Panc1 (cell line): ENCODE measurements around the gene TBCD. TPM values are rescaled to one million over a fixed set of nuclear protein-coding genes. Genes with fewer than 3 reads are reported as not detected.

Experiments
- ATAC-seq: fragments of 200-7000 bp; cut with Tn5 transposase; 2 replicates; pipeline ENCODE4 v1.9.1; 2020; ENCODE audit warnings: mild to moderate bottlenecking, moderate library complexity
- BruUV-seq: library from RNA; stranded (reverse); fragments of 400-500 nt; replicated peaks from 2 replicates; lab custom pipeline; 2021; lab: Mats Ljungman, UMichigan
- CTCF ChIA-PET: fragments of 300-600 bp; sonication (Branson Sonifier 250); formaldehyde crosslinking; loops from one replicate; lab custom pipeline; 2022; ENCODE audit warnings: antibody characterized with exemption; lab: Charles Lee
- POLR2A ChIA-PET: fragments of 300-600 bp; sonication (Branson Sonifier 250); formaldehyde crosslinking; loops from one replicate; lab custom pipeline; 2022; ENCODE audit warnings: antibody characterized with exemption; lab: Charles Lee
- DNase-seq: peaks from one replicate; pipeline ENCODE4 v3.0.0-alpha.2; 2010; ENCODE audit warnings: low read depth, low spot score
- H3K27ac ChIP-seq: 2 replicates; pipeline ENCODE4 v1.5.1; 2011; ENCODE audit warnings: mild to moderate bottlenecking, low read length, inconsistent platforms
- H3K27me3 ChIP-seq: fragments of 200-500 bp; sonication (Bioruptor generic); 2 replicates; pipeline ENCODE4 v1.6.0; 2014; ENCODE audit warnings: low read length, inconsistent platforms; ENCODE audit not compliant: control insufficient read depth, insufficient read depth
- H3K36me3 ChIP-seq: fragments of 200-500 bp; sonication (Bioruptor generic); 2 replicates; pipeline ENCODE4 v1.5.1; 2014; ENCODE audit warnings: inconsistent platforms, mild to moderate bottlenecking, low read length, moderate library complexity; ENCODE audit not compliant: control insufficient read depth, insufficient read depth
- H3K4me1 ChIP-seq: 2 replicates; pipeline ENCODE4 v1.5.1; 2011; ENCODE audit warnings: inconsistent platforms, mild to moderate bottlenecking, low read length, moderate library complexity; ENCODE audit not compliant: control insufficient read depth, insufficient read depth
- H3K4me3 ChIP-seq, 2 experiments: 2 replicates each; pipeline ENCODE4 v1.5.1; 2011 to 2012; ENCODE audit warnings: low read depth in 2 of 2, low read length in 2 of 2, mild to moderate bottlenecking in 2 of 2, inconsistent platforms in 1 of 2, moderate library complexity in 1 of 2
- H3K9me3 ChIP-seq: fragments of 200-500 bp; sonication (Bioruptor generic); 2 replicates; pipeline ENCODE4 v1.5.1; 2014; ENCODE audit warnings: low read depth, mild to moderate bottlenecking, inconsistent platforms, low read length, moderate library complexity; ENCODE audit not compliant: control insufficient read depth, insufficient read depth
- POLR2AphosphoS5 ChIP-seq: IDR thresholded peaks from 2 replicates; pipeline ENCODE4 v1.6.1; 2012; ENCODE audit warnings: mild to moderate bottlenecking, low read depth, low read length, moderate library complexity
- SIN3A ChIP-seq: IDR thresholded peaks from 2 replicates; pipeline ENCODE4 v1.6.1; 2012; ENCODE audit warnings: low read depth, mild to moderate bottlenecking, low read length, moderate library complexity, borderline replicate concordance; ENCODE audit not compliant: insufficient read depth
- TCF7L2 ChIP-seq: IDR thresholded peaks from 2 replicates; pipeline ENCODE4 v1.6.1; 2011; ENCODE audit warnings: mild to moderate bottlenecking, low read depth, low read length, inconsistent platforms
- in situ Hi-C: cut with HindIII; loops from 2 replicates; pipeline ENCODE4 v1.10.0; 2016; ENCODE audit warnings: low sequenced_read_pairs, low pct_unique_long_range_greater_than_20kb
- intact Hi-C: fragments of 100-400 bp; cut with micrococcal nuclease; formaldehyde crosslinking; loops from one replicate; pipeline ENCODE4 v1.10.0; 2022; ENCODE audit not compliant: unreplicated experiment
- total RNA-seq: library from RNA; stranded (reverse); gene quantifications from one replicate; pipeline ENCODE4 v1.2.1, GENCODE V29; 2021; ENCODE audit not compliant: unreplicated experiment
- TF ChIP-seq, protein P1 (sequence below): fragments of 450-650 bp; IDR thresholded peaks from 2 replicates; pipeline ENCODE4 v1.5.1; 2017; ENCODE audit warnings: mild to moderate bottlenecking
- TF ChIP-seq, protein P2 (sequence below), 2 experiments: IDR thresholded peaks; 2 replicates each; pipeline ENCODE4 v1.6.1; 2011 to 2012; ENCODE audit warnings: low read depth in 2 of 2, control low read depth in 1 of 2, low read length in 1 of 2, mild to moderate bottlenecking in 1 of 2, moderate library complexity in 1 of 2; ENCODE audit not compliant: insufficient read depth in 1 of 2

TBCD gene
- total RNA-seq, 1 experiment from 2014 or later: 186 TPM

- Histone ChIP-seq H3K9me3 (no peaks in the 10 kb centered on the region), H3K27me3 (no peaks in the 10 kb centered on the region), H3K4me3 (no peak overlapping the region), H3K36me3 (no peaks in the 10 kb centered on the region), H3K4me1 (no peaks in the 10 kb centered on the region), H3K27ac (no peak overlapping the region)
- DNase-seq (no peak), ATAC-seq (no peak)
- CTCF ChIA-PET: no interaction called here
- in situ Hi-C loops (no loop called here), intact Hi-C loops (no loop called here)
- no TSS peak for BruUV-seq
- TF ChIP-seq TCF7L2: no peak
- TF ChIP-seq, protein P1, sequence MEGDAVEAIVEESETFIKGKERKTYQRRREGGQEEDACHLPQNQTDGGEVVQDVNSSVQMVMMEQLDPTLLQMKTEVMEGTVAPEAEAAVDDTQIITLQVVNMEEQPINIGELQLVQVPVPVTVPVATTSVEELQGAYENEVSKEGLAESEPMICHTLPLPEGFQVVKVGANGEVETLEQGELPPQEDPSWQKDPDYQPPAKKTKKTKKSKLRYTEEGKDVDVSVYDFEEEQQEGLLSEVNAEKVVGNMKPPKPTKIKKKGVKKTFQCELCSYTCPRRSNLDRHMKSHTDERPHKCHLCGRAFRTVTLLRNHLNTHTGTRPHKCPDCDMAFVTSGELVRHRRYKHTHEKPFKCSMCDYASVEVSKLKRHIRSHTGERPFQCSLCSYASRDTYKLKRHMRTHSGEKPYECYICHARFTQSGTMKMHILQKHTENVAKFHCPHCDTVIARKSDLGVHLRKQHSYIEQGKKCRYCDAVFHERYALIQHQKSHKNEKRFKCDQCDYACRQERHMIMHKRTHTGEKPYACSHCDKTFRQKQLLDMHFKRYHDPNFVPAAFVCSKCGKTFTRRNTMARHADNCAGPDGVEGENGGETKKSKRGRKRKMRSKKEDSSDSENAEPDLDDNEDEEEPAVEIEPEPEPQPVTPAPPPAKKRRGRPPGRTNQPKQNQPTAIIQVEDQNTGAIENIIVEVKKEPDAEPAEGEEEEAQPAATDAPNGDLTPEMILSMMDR: no peak
- no peak for TF ChIP-seq SIN3A
- TF ChIP-seq POLR2AphosphoS5: no peak
- TF ChIP-seq, protein P2, sequence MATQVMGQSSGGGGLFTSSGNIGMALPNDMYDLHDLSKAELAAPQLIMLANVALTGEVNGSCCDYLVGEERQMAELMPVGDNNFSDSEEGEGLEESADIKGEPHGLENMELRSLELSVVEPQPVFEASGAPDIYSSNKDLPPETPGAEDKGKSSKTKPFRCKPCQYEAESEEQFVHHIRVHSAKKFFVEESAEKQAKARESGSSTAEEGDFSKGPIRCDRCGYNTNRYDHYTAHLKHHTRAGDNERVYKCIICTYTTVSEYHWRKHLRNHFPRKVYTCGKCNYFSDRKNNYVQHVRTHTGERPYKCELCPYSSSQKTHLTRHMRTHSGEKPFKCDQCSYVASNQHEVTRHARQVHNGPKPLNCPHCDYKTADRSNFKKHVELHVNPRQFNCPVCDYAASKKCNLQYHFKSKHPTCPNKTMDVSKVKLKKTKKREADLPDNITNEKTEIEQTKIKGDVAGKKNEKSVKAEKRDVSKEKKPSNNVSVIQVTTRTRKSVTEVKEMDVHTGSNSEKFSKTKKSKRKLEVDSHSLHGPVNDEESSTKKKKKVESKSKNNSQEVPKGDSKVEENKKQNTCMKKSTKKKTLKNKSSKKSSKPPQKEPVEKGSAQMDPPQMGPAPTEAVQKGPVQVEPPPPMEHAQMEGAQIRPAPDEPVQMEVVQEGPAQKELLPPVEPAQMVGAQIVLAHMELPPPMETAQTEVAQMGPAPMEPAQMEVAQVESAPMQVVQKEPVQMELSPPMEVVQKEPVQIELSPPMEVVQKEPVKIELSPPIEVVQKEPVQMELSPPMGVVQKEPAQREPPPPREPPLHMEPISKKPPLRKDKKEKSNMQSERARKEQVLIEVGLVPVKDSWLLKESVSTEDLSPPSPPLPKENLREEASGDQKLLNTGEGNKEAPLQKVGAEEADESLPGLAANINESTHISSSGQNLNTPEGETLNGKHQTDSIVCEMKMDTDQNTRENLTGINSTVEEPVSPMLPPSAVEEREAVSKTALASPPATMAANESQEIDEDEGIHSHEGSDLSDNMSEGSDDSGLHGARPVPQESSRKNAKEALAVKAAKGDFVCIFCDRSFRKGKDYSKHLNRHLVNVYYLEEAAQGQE (IDR thresholded peaks at IDR 0.05; ENCODE audit: insufficient read depth in 1 of 2, low read depth in 2 of 2, low read length in 1 of 2): no peak
- POLR2A ChIA-PET: no interaction called here
Observed at GRCh38 chr17:82900741-82901140, 148.9 kb downstream of the TBCD start.

GRCh38 chr17:82901356-82901755, 149.5 kb downstream of the TBCD start:
- in situ Hi-C loops (no loop called here), intact Hi-C loops (no loop called here)
- H3K27ac ChIP-seq: no peak overlapping the region
- no peaks in the 10 kb centered on the region for H3K9me3 ChIP-seq
- no peaks in the 10 kb centered on the region for H3K27me3 ChIP-seq
- H3K4me1 ChIP-seq: no peaks in the 10 kb centered on the region
- CTCF ChIA-PET: no interaction called here
- POLR2A ChIA-PET: no interaction called here
- no TSS peak for BruUV-seq
- H3K36me3 ChIP-seq: no peaks in the 10 kb centered on the region; the same call in 1 of the 2 replicates
- ATAC-seq: no peak
- TF ChIP-seq POLR2AphosphoS5: no peak
- TF ChIP-seq SIN3A: no peak
- TF ChIP-seq, protein P1: no peak
- H3K4me3 ChIP-seq: no peak overlapping the region
- DNase-seq: no peak

GRCh38 chr17:82901856-82902255, 150.0 kb downstream of the TBCD start:
- H3K9me3 ChIP-seq: no peaks in the 10 kb centered on the region
- ATAC-seq (no peak), DNase-seq (no peak)
- no peak overlapping the region for H3K4me3 ChIP-seq
- ChIA-PET POLR2A (no interaction called here), CTCF (no interaction called here)
- H3K27ac ChIP-seq: no peak overlapping the region
- H3K27me3 ChIP-seq: no peaks in the 10 kb centered on the region
- intact Hi-C loops (no loop called here), in situ Hi-C loops (no loop called here)
- H3K4me1 ChIP-seq: no peaks in the 10 kb centered on the region
- TF ChIP-seq POLR2AphosphoS5 (no peak), SIN3A (no peak), TCF7L2 (no peak)
- TF ChIP-seq, protein P2 (IDR thresholded peaks at IDR 0.05; ENCODE audit: insufficient read depth in 1 of 2, low read depth in 2 of 2, low read length in 1 of 2): no peak
- TF ChIP-seq, protein P1: no peak
- no TSS peak for BruUV-seq
- H3K36me3 ChIP-seq: peaks cover 2% of the 10 kb centered on the region; the same call in 1 of the 2 replicates
